ENCODE results near the gene RHOG.
"Not testable (repeated sequence)": the region's sequence is repeated elsewhere in the genome, so short reads cannot be mapped to it uniquely, and the experiment has no call there.

The RHOG gene
- 39.0 to 43.1 reads per million in 2 donors for total RNA-seq

GRCh38 chr11:3840870-3841425 is at the start of gene RHOG:
Gene RHOG (minus strand): TSS chr11:3840959. CDS start chr11:3828138, 12,821 bp downstream.
- DNase-seq, result peak; percentile 69

- DNase-seq, result no peak
These were observed 49.3 kb upstream of the RHOG start for GRCh38 chr11:3890014-3890413.

- no peak for DNase-seq
These were observed 48.1 kb upstream of the RHOG start for GRCh38 chr11:3888876-3889275.

- no peak for DNase-seq
These were observed 46.2 kb upstream of the RHOG start for GRCh38 chr11:3886985-3887384.

GRCh38 chr11:3885855-3886254 is 45.1 kb upstream of the RHOG start:
- no peak for DNase-seq

GRCh38 chr11:3882655-3883054 is 41.9 kb upstream of the RHOG start:
- no peak for DNase-seq

- DNase-seq, result no peak
These were observed 40.0 kb upstream of the RHOG start for GRCh38 chr11:3880724-3881123.

- DNase-seq, result no peak
These were observed 39.3 kb upstream of the RHOG start for GRCh38 chr11:3879967-3880542.

GRCh38 chr11:3879216-3879966 is 38.6 kb upstream of the RHOG start:
- no peak for DNase-seq

GRCh38 chr11:3878258-3878584 is 37.5 kb upstream of the RHOG start:
- DNase-seq, result no peak

- DNase-seq, result no peak
These were observed 36.9 kb upstream of the RHOG start for GRCh38 chr11:3877364-3878257.

GRCh38 chr11:3876613-3877012 is 35.9 kb upstream of the RHOG start:
- no peak for DNase-seq

GRCh38 chr11:3873712-3874349 is 33.1 kb upstream of the RHOG start:
- DNase-seq, result no peak

- DNase-seq, result no peak
These were observed 26.7 kb upstream of the RHOG start for GRCh38 chr11:3867209-3868091.

GRCh38 chr11:3866836-3867208 is 26.1 kb upstream of the RHOG start:
- no peak for DNase-seq

GRCh38 chr11:3866206-3866605 is 25.4 kb upstream of the RHOG start:
- DNase-seq, result no peak

GRCh38 chr11:3865388-3866193 is 24.8 kb upstream of the RHOG start:
- DNase-seq, result no peak

GRCh38 chr11:3861683-3862082 is 20.9 kb upstream of the RHOG start:
- no peak for DNase-seq

GRCh38 chr11:3860898-3861393 is 20.2 kb upstream of the RHOG start:
- not testable (repeated sequence) for DNase-seq

- DNase-seq, result no peak
These were observed 19.6 kb upstream of the RHOG start for GRCh38 chr11:3860375-3860774.

GRCh38 chr11:3859373-3859881 is 18.7 kb upstream of the RHOG start:
- DNase-seq, result no peak
